Measurements from ENCODE around the gene CDK14.

CDK14 gene

DNA sequence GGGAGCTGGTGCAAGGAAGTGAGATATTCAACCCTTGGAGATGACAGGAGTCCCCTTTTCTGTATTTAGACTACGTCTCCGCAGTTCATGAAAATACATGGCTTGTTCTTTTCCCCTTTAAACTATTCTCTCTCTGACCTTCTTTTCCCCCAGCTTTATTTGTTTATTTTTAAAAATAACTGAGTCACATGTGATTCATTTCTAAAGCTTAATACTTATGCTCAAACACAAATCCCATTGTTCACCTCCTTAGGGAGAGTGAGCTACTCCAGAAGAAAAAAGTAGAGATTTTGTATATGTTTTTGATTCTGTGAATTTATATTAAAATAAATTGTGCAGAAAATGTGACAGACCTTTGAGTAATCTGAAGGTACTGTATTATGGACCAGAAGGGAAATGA is 632.2 kb downstream of the CDK14 start:
- Histone ChIP-seq H3K4me3 (ENCODE audit: low read depth, low read length) (no peak overlapping the region), H3K4me1 (no peaks in the 10 kb centered on the region), H3K9ac (no peak overlapping the region), H3K4me2 (ENCODE audit: low read length) (no peak overlapping the region), H3K27me3 (ENCODE audit: control insufficient read depth, insufficient read depth, low read length) (no peaks in the 10 kb centered on the region), H3K79me2 (no peaks in the 10 kb centered on the region), H3K27ac (no peak overlapping the region), H3K9me3 (ENCODE audit: control insufficient read depth, low read length) (no peaks in the 10 kb centered on the region), H2AFZ (no peak overlapping the region), H3K36me3 (ENCODE audit: control insufficient read depth, insufficient read depth, low read length) (no peaks in the 10 kb centered on the region)
- no peak for TF ChIP-seq CTCF (IDR thresholded peaks at IDR 0.05)

- H3K27me3 ChIP-seq (ENCODE audit: control insufficient read depth, insufficient read depth, low read length) = no peaks in the 10 kb centered on the region
- no peaks in the 10 kb centered on the region for H3K36me3 ChIP-seq (ENCODE audit: control insufficient read depth, insufficient read depth, low read length)
- TF ChIP-seq CTCF (IDR thresholded peaks at IDR 0.05) = no peak
- no peaks in the 10 kb centered on the region for H3K9me3 ChIP-seq (ENCODE audit: control insufficient read depth, low read length)
- H3K79me2 ChIP-seq = no peaks in the 10 kb centered on the region
- no peak overlapping the region for H3K4me2 ChIP-seq (ENCODE audit: low read length)
- H3K27ac ChIP-seq = no peak overlapping the region
- H3K4me3 ChIP-seq (ENCODE audit: low read depth, low read length) = no peak overlapping the region
- no peak overlapping the region for H3K9ac ChIP-seq
- no peak overlapping the region for H2AFZ ChIP-seq
- no peaks in the 10 kb centered on the region for H3K4me1 ChIP-seq
Observed at GRCh38 chr7:91228927-91229558, 632.9 kb downstream of the CDK14 start.

- H3K4me2 ChIP-seq (ENCODE audit: low read length) = no peak overlapping the region
- no peaks in the 10 kb centered on the region for H3K4me1 ChIP-seq
- TF ChIP-seq CTCF (IDR thresholded peaks at IDR 0.05) = no peak
- H3K79me2 ChIP-seq = no peaks in the 10 kb centered on the region
- H3K36me3 ChIP-seq (ENCODE audit: control insufficient read depth, insufficient read depth, low read length) = no peaks in the 10 kb centered on the region
- no peaks in the 10 kb centered on the region for H3K27me3 ChIP-seq (ENCODE audit: control insufficient read depth, insufficient read depth, low read length)
- H2AFZ ChIP-seq = no peak overlapping the region
- no peaks in the 10 kb centered on the region for H3K9me3 ChIP-seq (ENCODE audit: control insufficient read depth, low read length)
- no peak overlapping the region for H3K4me3 ChIP-seq (ENCODE audit: low read depth, low read length)
- H3K9ac ChIP-seq = no peak overlapping the region
- H3K27ac ChIP-seq = no peak overlapping the region
Observed at GRCh38 chr7:91230100-91230499, 634.0 kb downstream of the CDK14 start.

DNA sequence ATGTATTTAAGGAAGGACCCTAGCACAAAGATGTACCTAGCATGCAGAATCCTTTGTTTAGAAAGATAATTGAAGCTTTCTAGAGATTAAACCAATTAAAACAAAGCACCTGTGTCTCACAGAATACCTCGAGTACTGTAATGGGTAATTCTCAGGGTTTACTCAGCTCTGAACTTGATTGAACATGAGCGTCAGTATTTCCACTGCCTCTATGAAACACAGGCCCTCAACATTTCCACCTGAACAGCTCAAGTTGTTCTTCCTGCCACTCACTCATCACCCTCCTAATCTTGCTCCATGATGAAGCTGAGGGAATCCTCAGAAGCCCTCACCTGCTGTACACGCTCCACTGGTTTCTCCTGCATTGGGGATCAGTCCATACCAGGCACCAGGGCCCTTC is 634.4 kb downstream of the CDK14 start:
- no peaks in the 10 kb centered on the region for H3K4me1 ChIP-seq
- no peak overlapping the region for H3K4me3 ChIP-seq (ENCODE audit: low read depth, low read length)
- no peaks in the 10 kb centered on the region for H3K79me2 ChIP-seq
- no peak overlapping the region for H2AFZ ChIP-seq
- no peaks in the 10 kb centered on the region for H3K36me3 ChIP-seq (ENCODE audit: control insufficient read depth, insufficient read depth, low read length)
- no peak overlapping the region for H3K4me2 ChIP-seq (ENCODE audit: low read length)
- H3K9ac ChIP-seq = no peak overlapping the region
- H3K27me3 ChIP-seq (ENCODE audit: control insufficient read depth, insufficient read depth, low read length) = no peaks in the 10 kb centered on the region
- H3K27ac ChIP-seq = no peak overlapping the region
- H3K9me3 ChIP-seq (ENCODE audit: control insufficient read depth, low read length) = no peaks in the 10 kb centered on the region
- TF ChIP-seq CTCF (IDR thresholded peaks at IDR 0.05) = no peak

GRCh38 chr7:91233212-91233611 is 637.1 kb downstream of the CDK14 start:
- Histone ChIP-seq H3K4me2 (ENCODE audit: low read length) (no peak overlapping the region), H3K27ac (no peak overlapping the region), H3K9ac (no peak overlapping the region), H3K4me3 (ENCODE audit: low read depth, low read length) (no peak overlapping the region), H3K36me3 (ENCODE audit: control insufficient read depth, insufficient read depth, low read length) (no peaks in the 10 kb centered on the region), H3K4me1 (no peaks in the 10 kb centered on the region), H3K27me3 (ENCODE audit: control insufficient read depth, insufficient read depth, low read length) (no peaks in the 10 kb centered on the region), H3K79me2 (no peaks in the 10 kb centered on the region), H3K9me3 (ENCODE audit: control insufficient read depth, low read length) (no peaks in the 10 kb centered on the region), H2AFZ (no peak overlapping the region)
- TF ChIP-seq CTCF (IDR thresholded peaks at IDR 0.05) = no peak
